ENCODE data around the gene ACOT13. TPM values are rescaled to one million over a fixed set of nuclear protein-coding genes. Genes with fewer than 3 reads are reported as not detected.
"Not testable (repeated sequence)": the region's sequence is repeated elsewhere in the genome, so short reads cannot be mapped to it uniquely, and the experiment has no call there.

Gene ACOT13
- total RNA-seq, 1 donor from 2014 or later: 28.1 TPM

GRCh38 chr6:24668997-24669361 is 2.1 kb downstream of the ACOT13 start:
- intact Hi-C loops (cut with DNase I): no loop called here

GRCh38 chr6:24670492-24670891 is 3.6 kb downstream of the ACOT13 start:
- H3K27ac ChIP-seq; DNase-seq; H3K27me3 ChIP-seq; intact Hi-C loops (cut with DNase I); H3K36me3 ChIP-seq; H3K9me3 ChIP-seq; ATAC-seq; H3K4me3 ChIP-seq: not testable (repeated sequence)
- peaks cover 23% of the 10 kb centered on the region for H3K4me1 ChIP-seq

More at GRCh38 chr6:24668997-24669361, 2.1 kb downstream of the ACOT13 start:
- DNase-seq: no peak
- Histone ChIP-seq H3K4me3 (no peak overlapping the region), H3K27ac (no peak overlapping the region), H3K27me3 (no peaks in the 10 kb centered on the region), H3K9me3 (no peaks in the 10 kb centered on the region), H3K36me3 (peaks cover 3% of the 10 kb centered on the region), H3K4me1 (peaks cover 34% of the 10 kb centered on the region)
- TF ChIP-seq CTCF (IDR thresholded peaks at IDR 0.05): no peak
- ATAC-seq: no peak

GRCh38 chr6:24671077-24671476 is 4.2 kb downstream of the ACOT13 start:
- ATAC-seq; H3K4me3 ChIP-seq; intact Hi-C loops (cut with DNase I): not testable (repeated sequence)

GRCh38 chr6:24672620-24673182 is 5.8 kb downstream of the ACOT13 start:
- Histone ChIP-seq H3K27ac (no peak overlapping the region), H3K4me1 (peaks cover 15% of the 10 kb centered on the region), H3K36me3 (no peaks in the 10 kb centered on the region), H3K27me3 (no peaks in the 10 kb centered on the region), H3K4me3 (no peak overlapping the region), H3K9me3 (no peaks in the 10 kb centered on the region)
- DNase-seq (no peak), ATAC-seq (no peak)
- intact Hi-C loops (cut with DNase I): no loop called here
- TF ChIP-seq CTCF (IDR thresholded peaks at IDR 0.05): no peak

More at GRCh38 chr6:24671077-24671476, 4.2 kb downstream of the ACOT13 start:
- H3K27me3 ChIP-seq, H3K36me3 ChIP-seq, H3K9me3 ChIP-seq, H3K27ac ChIP-seq, DNase-seq: not testable (repeated sequence)
- H3K4me1 ChIP-seq: peaks cover 19% of the 10 kb centered on the region

DNA sequence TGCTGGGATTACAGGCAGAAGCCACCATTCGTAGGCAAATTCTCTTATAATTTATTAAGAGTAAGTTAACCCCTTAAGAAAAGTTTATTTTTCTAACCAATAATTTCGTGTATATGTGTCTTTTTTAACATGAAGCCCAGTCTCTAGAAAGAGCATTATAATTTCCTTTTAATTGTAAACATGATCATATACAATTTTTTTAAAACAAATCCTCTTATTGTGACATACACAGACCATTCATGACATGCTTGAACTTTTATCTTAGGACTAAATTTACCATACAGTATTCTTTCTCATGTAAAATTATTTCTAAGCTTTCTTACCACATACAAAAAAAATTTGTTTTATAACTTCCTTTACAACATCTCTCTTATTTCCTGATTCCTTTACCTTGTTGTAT is 6.7 kb downstream of the ACOT13 start:
- no peak for TF ChIP-seq CTCF (IDR thresholded peaks at IDR 0.05)
- intact Hi-C loops (cut with DNase I): no loop called here
- H3K9me3 ChIP-seq: no peaks in the 10 kb centered on the region
- no peaks in the 10 kb centered on the region for H3K27me3 ChIP-seq
- no peak overlapping the region for H3K27ac ChIP-seq
- no peak for ATAC-seq
- no peak overlapping the region for H3K4me3 ChIP-seq
- no peaks in the 10 kb centered on the region for H3K36me3 ChIP-seq
- DNase-seq: no peak
- peaks cover 5% of the 10 kb centered on the region for H3K4me1 ChIP-seq

GRCh38 chr6:24678792-24679352 is 12.0 kb downstream of the ACOT13 start:
- H3K4me3 ChIP-seq; H3K36me3 ChIP-seq; intact Hi-C loops (cut with DNase I); ATAC-seq; DNase-seq; H3K27ac ChIP-seq; H3K27me3 ChIP-seq; H3K4me1 ChIP-seq; H3K9me3 ChIP-seq: not testable (repeated sequence)

GRCh38 chr6:24680582-24680981 is 13.7 kb downstream of the ACOT13 start:
- intact Hi-C loops (cut with DNase I): no loop called here
- Histone ChIP-seq H3K4me1 (no peaks in the 10 kb centered on the region), H3K27me3 (no peaks in the 10 kb centered on the region), H3K27ac (peak overlapping the region; percentile 60), H3K4me3 (no peak overlapping the region), H3K9me3 (no peaks in the 10 kb centered on the region), H3K36me3 (no peaks in the 10 kb centered on the region)
- DNase-seq (no peak), ATAC-seq (peak; percentile 77)
- no peak for TF ChIP-seq CTCF (IDR thresholded peaks at IDR 0.05)
